Activated T-helper 9 cell treated with anti-CD3 and anti-CD28 coated beads, Interleukin-2, amount 50 U/mL, for 16 hours (primary cell): ENCODE measurements around the gene CDH8.
"Not testable (repeated sequence)": the region's sequence is repeated elsewhere in the genome, so short reads cannot be mapped to it uniquely, and the experiment has no call there.

ENCODE experiments used
- DNase-seq: peaks from one replicate; pipeline ENCODE4 v3.0.0-alpha.2; 2020; ENCODE audit warnings: low read depth

The CDH8 gene

GRCh38 chr16:61936522-61936921, 99.7 kb downstream of the CDH8 start:
- DNase-seq, result no peak

DNA sequence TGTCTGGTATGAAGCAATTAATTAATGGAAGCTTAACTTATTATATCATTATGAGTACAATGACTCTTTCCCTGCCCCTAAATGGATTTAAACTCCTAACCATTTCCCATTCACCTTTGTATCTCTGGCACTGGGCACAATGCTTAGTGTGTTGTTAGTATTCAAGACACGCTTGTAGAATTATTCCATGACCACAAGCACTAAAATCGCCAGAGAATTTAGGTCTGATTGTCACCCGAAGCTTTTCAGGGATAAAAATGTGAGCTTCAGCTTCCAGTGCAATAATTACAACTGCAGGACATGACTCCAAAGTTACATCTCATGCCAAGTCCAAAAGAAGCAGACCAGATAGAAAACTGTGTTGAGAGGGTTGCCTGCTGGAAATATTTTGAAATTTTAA, 101.6 kb downstream of the CDH8 start:
- DNase-seq, result no peak

GRCh38 chr16:61929776-61930175, 106.5 kb downstream of the CDH8 start:
- no peak for DNase-seq

GRCh38 chr16:61926766-61927165, 109.5 kb downstream of the CDH8 start:
- DNase-seq, result no peak

- no peak for DNase-seq
Measured at GRCh38 chr16:61923629-61924028, 112.6 kb downstream of the CDH8 start.

DNA sequence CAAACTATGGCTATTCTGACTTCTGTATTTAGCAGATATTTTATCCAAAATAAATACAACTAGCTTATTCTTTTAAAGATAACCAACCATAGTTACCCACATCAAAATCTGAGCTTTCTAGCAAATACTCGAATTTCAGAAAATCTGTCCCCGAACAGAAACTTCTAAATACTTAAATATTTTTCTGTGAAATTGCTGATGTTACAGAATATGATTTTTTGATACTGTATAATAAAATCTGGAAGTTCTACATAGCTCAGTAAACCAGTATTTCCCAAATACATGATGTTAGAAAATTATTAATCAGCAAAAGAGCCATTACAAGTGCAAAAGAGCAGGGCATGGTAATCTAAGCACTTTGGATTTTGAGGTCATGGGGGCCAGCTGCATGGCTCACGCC, 114.9 kb downstream of the CDH8 start:
- DNase-seq, result no peak

DNA sequence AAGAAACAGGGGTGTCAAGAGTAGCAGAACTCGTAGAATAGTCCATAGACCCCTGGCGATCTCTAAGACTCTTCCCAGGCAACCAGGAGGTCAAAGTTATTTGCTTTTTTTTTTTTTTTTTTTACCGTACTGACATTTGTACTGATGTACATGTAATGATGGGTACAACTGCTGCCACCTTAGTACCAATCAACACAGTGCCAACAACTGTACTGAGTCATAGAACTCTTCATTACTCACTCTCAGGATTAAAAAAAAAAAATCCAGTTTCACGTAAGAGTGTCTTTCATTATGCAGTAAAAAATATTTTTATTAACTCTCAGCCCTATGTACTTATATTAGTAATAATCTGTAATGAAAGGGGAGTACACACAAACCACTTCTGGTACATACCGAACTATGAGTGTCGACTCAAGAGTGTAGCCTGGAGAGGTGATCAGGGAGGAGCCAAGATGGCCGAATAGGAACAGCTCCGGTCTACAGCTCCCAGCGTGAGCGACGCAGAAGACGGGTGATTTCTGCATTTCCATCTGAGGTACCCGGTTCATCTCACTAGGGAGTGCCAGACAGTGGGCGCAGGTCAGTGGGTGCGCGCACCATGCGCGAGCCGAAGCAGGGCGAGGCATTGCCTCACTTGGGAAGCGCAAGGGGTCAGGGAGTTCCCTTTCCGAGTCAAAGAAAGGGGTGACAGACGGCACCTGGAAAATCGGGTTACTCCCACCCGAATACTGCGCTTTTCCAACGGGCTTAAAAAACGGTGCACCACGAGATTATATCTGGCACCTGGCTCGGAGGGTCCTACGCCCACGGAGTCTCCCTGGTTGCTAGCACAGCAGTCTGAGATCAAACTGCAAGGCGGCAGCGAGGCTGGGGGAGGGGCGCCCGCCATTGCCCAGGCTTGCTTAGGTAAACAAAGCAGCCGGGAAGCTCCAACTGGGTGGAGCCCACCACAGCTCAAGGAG, 118.1 kb downstream of the CDH8 start:
- not testable (repeated sequence) for DNase-seq

- no peak for DNase-seq
Measured at GRCh38 chr16:61915569-61915968, 120.7 kb downstream of the CDH8 start.

DNA sequence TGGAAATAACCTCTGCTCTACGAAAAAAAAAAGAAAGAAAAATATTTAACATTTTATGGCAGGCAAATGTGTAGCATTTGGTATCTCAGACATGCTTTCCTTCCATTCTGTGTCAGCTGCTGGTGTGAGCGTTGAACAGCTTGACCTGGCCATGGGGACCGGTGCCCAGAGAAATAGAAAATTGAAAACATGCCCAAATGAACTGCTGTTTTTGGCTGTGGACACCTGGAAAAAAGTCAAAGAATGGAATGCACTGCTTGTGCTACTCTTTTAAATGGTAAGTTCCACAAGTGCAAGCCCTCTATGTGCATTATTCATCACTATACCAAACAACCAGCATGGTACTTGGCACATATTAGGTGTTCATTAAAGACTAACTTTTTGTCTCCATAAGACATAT, 127.2 kb downstream of the CDH8 start:
- DNase-seq, result no peak

- no peak for DNase-seq
Measured at GRCh38 chr16:61908426-61908825, 127.8 kb downstream of the CDH8 start.

DNA sequence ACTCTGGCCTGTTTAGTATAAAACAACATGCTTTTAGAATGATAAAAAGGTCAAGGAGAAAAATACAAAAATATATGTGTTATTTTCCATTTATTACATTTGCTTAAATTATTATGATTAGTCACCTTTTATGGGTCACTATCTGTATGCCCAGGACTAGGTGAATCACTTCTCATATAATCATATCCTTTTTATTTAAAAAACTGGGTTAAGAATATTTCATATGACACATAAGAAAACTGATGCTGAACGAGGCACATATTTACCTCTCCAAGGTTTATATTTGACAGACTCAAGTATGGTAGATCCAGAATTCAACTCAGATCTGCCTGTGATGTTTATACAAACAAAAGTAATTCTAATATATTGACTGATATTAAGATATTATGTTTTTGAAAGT, 134.5 kb downstream of the CDH8 start:
- DNase-seq, result no peak

GRCh38 chr16:61900482-61900881, 135.8 kb downstream of the CDH8 start:
- DNase-seq, result no peak

- no peak for DNase-seq
Measured at GRCh38 chr16:61897657-61898056, 138.6 kb downstream of the CDH8 start.

GRCh38 chr16:61892531-61892930, 143.7 kb downstream of the CDH8 start:
- no peak for DNase-seq

DNA sequence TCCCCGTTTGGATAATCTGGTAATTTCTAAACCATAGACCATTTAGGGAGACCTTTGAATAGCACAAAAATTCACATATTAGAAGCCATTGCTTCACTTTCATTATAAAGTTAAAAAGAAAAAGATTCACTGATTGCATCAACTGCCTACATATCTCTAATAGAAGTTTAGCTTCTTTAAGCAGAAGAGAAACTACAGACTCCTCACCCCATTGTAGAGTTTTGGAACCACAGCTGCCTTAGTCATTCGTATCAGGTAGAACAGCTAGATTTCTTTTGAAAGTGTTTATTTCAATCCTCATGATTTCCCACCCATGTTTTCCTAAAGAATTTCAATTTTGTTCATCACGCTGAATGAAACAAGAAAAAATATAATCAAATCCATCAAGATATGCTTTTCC, 144.8 kb downstream of the CDH8 start:
- no peak for DNase-seq

DNA sequence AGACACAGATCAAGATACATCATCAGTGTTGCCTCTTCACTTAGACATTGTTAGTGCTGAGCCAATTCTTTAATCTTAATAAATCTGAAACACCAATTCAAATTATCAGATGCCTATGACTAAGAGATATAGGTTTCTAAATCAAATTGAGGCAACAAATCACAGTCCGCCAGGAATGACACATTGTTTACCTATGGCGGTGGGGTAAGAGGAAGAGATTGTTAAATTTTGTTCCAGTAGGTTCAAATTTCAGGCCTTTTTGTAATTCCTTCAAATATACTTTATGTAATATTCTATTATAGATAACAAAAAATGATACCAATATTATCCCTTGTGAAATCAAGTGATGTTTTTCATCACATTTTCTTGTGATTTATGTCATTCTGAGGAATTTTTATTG, 145.9 kb downstream of the CDH8 start:
- DNase-seq, result no peak

DNA sequence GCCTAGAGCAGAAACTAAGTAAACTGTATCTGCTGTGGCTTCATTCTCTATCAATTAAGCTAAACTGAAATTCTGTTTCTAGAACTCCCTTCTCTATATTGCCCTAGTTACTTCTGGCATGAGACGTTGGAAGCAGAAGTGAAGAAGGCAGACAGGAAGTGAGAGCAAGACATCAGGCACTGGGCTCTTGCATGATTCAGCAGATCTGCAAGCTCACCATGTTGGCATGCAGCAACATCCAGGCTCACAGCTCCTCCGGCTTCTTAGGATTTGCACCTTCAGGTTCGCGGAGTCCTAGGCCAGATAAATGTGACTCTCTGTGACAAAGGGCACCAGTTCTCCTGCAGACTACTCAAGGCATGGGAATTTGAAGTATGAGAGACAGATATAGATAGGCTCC, 148.3 kb downstream of the CDH8 start:
- DNase-seq, result no peak

DNA sequence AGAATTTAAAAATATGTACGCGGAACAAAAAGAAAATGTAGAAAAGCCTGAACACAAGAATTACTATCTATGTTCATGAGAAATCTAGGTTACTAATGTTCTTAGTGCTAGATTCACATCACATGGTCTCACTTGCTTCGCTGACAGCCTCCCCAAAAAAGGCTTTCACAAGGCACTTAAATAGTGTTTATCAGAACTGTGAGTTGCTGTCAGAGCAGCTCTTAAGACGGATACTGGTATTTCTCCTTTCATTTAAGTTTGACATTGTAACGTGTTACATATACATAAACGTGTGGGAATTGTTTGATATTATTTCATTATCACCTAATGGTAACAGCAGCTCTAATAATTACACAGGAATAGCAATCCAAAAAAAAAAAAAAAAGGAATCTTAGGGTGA, 150.9 kb downstream of the CDH8 start:
- DNase-seq, result no peak

DNA sequence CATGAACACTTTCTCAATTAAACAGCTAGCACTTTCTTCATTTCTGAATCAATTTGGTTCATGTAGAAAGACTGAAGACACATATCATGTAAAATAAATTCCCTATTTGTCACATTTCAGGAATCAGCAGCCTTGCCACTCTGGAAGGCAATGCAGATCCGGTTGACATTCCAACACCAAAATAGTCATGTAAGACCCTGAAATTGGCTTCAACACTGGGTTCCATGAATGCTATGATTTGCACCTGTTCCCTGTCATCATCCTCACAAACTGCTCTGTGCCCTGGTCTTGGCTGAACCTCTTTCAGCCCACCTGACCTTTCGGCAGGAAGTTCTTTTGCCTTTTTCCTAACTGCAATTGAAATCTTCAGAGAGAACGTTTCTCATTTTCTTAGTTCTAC, 156.9 kb downstream of the CDH8 start:
- DNase-seq, result no peak

DNA sequence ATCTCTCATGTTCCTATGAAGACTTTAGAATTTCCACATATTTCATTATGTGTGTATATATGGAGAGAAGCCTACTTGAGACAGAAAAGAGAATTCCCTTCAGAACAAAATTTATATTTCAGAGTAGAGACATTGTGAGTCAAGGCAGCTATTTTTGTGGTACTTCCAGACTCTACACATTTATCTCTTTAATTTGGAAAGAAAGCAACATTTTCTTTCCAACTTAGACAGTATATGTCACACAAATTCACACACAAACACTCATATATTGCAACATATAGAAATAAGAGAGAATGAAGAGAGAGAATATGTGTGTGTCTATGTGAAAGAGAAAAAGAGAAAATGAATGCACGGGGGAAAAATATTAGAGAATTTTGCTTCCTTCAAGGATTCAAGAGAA, 158.8 kb downstream of the CDH8 start:
- DNase-seq, result no peak

- DNase-seq, result no peak
Measured at GRCh38 chr16:61872778-61873119, 163.5 kb downstream of the CDH8 start.

GRCh38 chr16:61871837-61872777, 164.1 kb downstream of the CDH8 start:
- DNase-seq, result no peak
